ENCODE results near the gene CPD. TPM values are rescaled to one million over a fixed set of nuclear protein-coding genes. Genes with fewer than 3 reads are reported as not detected.
A peak's percentile ranks its signal among the peaks of the same experiment; 100 is the strongest.
"Not testable (repeated sequence)": the region's sequence is repeated elsewhere in the genome, so short reads cannot be mapped to it uniquely, and the experiment has no call there.

The CPD gene
- polyA plus RNA-seq, 3 donors, result 89.3 to 105 (median 92.8) TPM

GRCh38 chr17:30458797-30459413, 80.2 kb downstream of the CPD start:
- DNase-seq (ENCODE audit: extremely low read depth in 1 of 11, low read depth in 9 of 11, low spot score in 4 of 11), result not testable (repeated sequence)

GRCh38 chr17:30468465-30468864, 89.7 kb downstream of the CPD start:
- DNase-seq (ENCODE audit: extremely low read depth in 1 of 11, low read depth in 9 of 11, low spot score in 4 of 11), result no peak

GRCh38 chr17:30472238-30472890, 93.6 kb downstream of the CPD start:
- no peak for DNase-seq (ENCODE audit: extremely low read depth in 1 of 11, low read depth in 9 of 11, low spot score in 4 of 11)

- DNase-seq (ENCODE audit: extremely low read depth in 1 of 11, low read depth in 9 of 11, low spot score in 4 of 11), result no peak
These were observed 96.5 kb downstream of the CPD start for GRCh38 chr17:30475206-30475605.

GRCh38 chr17:30476726-30477082, 98.0 kb downstream of the CPD start:
- DNase-seq (ENCODE audit: extremely low read depth in 1 of 11, low read depth in 9 of 11, low spot score in 4 of 11), result peak in 4 of 11 donors; percentile 3 to 13 (median 8)

GRCh38 chr17:30477083-30477773, 98.5 kb downstream of the CPD start, which contains the start of gene GOSR1:
TSS of gene GOSR1 (plus strand) at chr17:30477408. CDS start at chr17:30477434, 26 bp downstream.
- DNase-seq (ENCODE audit: extremely low read depth in 1 of 11, low read depth in 9 of 11, low spot score in 4 of 11), result peak; percentile 88 to 97 (median 94)

GRCh38 chr17:30477774-30478115, 99.0 kb downstream of the CPD start:
- no peak for DNase-seq (ENCODE audit: extremely low read depth in 1 of 11, low read depth in 9 of 11, low spot score in 4 of 11)

- no peak for DNase-seq (ENCODE audit: extremely low read depth in 1 of 11, low read depth in 9 of 11, low spot score in 4 of 11)
These were observed 103.8 kb downstream of the CPD start for GRCh38 chr17:30482555-30482954.

- DNase-seq (ENCODE audit: extremely low read depth in 1 of 11, low read depth in 9 of 11, low spot score in 4 of 11), result no peak
These were observed 104.4 kb downstream of the CPD start for GRCh38 chr17:30483159-30483558.

- no peak for DNase-seq (ENCODE audit: extremely low read depth in 1 of 11, low read depth in 9 of 11, low spot score in 4 of 11)
These were observed 115.1 kb downstream of the CPD start for GRCh38 chr17:30493780-30494179.

GRCh38 chr17:30495586-30495985, 116.9 kb downstream of the CPD start:
- no peak for DNase-seq (ENCODE audit: extremely low read depth in 1 of 11, low read depth in 9 of 11, low spot score in 4 of 11)

- DNase-seq (ENCODE audit: extremely low read depth in 1 of 11, low read depth in 9 of 11, low spot score in 4 of 11), result no peak
These were observed 124.8 kb downstream of the CPD start for GRCh38 chr17:30503558-30503957.

GRCh38 chr17:30505868-30506417, 127.2 kb downstream of the CPD start:
- no peak for DNase-seq (ENCODE audit: extremely low read depth in 1 of 11, low read depth in 9 of 11, low spot score in 4 of 11)

GRCh38 chr17:30506481-30506880, 127.8 kb downstream of the CPD start:
- DNase-seq (ENCODE audit: extremely low read depth in 1 of 11, low read depth in 9 of 11, low spot score in 4 of 11), result no peak

GRCh38 chr17:30513346-30513745, 134.6 kb downstream of the CPD start:
- DNase-seq (ENCODE audit: extremely low read depth in 1 of 11, low read depth in 9 of 11, low spot score in 4 of 11), result no peak

GRCh38 chr17:30514895-30515596, 136.3 kb downstream of the CPD start:
- no peak for DNase-seq (ENCODE audit: extremely low read depth in 1 of 11, low read depth in 9 of 11, low spot score in 4 of 11)

- no peak for DNase-seq (ENCODE audit: extremely low read depth in 1 of 11, low read depth in 9 of 11, low spot score in 4 of 11)
These were observed 139.1 kb downstream of the CPD start for GRCh38 chr17:30517786-30518185.

GRCh38 chr17:30519166-30519565, 140.4 kb downstream of the CPD start:
- no peak for DNase-seq (ENCODE audit: extremely low read depth in 1 of 11, low read depth in 9 of 11, low spot score in 4 of 11)

All from renal cortex interstitium (tissue), 11 donors.